ENCODE measurements around the gene ARHGAP23.
"Not testable (repeated sequence)": the region's sequence is repeated elsewhere in the genome, so short reads cannot be mapped to it uniquely, and the experiment has no call there.

ARHGAP23 gene

DNA sequence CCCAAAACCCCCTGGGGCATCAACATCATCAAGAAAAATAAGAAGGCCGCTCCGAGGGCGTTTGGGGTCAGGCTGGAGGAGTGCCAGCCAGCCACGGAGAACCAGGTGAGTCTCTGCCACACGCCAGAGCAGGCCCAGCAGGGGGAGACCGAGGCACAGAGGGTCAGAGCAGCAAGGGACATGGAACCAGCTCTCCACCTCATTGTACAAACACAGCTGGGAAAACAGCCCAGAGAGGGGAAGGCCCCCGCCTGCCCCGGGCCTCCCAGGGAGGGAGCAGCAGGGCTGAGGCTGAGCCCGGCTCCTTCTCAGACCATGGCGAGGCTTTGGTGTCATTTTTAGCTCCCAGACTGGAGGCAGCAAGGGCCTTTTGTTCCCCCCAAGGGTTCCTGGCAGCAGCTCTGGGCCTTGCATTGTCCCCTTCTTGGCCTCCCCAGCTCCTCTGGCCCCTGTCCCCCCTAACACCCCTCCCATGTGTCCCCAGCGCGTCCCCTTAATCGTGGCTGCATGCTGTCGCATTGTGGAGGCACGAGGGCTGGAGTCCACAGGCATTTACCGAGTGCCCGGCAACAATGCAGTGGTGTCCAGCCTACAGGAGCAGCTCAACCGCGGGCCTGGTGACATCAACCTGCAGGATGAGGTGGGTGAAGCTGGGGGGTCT, 53.9 kb downstream of the ARHGAP23 start:
- not testable (repeated sequence) for H3K9me3 ChIP-seq (replicated peaks in 1 of 11); H3K27ac ChIP-seq; H3K4me2 ChIP-seq; H3K4me3 ChIP-seq; H3K27me3 ChIP-seq
- Histone ChIP-seq H3K36me3 (peaks cover 17 to 63% (median 45%) of the 10 kb centered on the region in 11 experiments), H4K20me1 (peaks cover 0 to 50% (median 0%) of the 10 kb centered on the region in 11 experiments; a peak in 6 of 22 replicates), H3K4me1 (peaks cover 29 to 36% (median 32%) of the 10 kb centered on the region in 10 experiments), H3K9ac (0 out of 22 replicates have a peak overlapping the region, but pooled peaks of 1 of the 11 experiments have one; percentile 5)

DNA sequence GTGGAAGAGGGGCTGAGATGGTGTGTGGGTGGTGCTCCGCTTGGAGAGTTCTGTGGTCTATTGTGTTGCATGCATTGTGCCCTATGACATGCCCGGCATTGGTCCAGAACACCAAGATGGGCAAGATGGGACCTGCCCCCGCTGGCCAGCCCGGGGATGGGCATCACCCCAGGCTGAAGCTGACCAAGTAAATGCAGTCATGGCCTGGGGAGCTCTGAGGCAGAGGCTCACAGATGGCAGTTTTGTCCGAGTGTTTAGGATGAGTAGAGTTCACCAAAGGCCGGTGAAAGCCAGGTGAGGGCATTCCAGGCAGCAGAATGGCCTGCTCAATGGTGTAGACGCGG, 54.4 kb downstream of the ARHGAP23 start:
- H3K9me3 ChIP-seq (replicated peaks in 1 of 11); H3K27me3 ChIP-seq; H3K4me3 ChIP-seq; H3K27ac ChIP-seq; H3K4me2 ChIP-seq; H3K9ac ChIP-seq: not testable (repeated sequence)
- Histone ChIP-seq H3K4me1 (peaks cover 29 to 36% (median 32%) of the 10 kb centered on the region in 10 experiments), H3K36me3 (peaks cover 20 to 67% (median 46%) of the 10 kb centered on the region in 11 experiments), H4K20me1 (peaks cover 0 to 46% (median 0%) of the 10 kb centered on the region in 11 experiments; a peak in 6 of 22 replicates)

DNA sequence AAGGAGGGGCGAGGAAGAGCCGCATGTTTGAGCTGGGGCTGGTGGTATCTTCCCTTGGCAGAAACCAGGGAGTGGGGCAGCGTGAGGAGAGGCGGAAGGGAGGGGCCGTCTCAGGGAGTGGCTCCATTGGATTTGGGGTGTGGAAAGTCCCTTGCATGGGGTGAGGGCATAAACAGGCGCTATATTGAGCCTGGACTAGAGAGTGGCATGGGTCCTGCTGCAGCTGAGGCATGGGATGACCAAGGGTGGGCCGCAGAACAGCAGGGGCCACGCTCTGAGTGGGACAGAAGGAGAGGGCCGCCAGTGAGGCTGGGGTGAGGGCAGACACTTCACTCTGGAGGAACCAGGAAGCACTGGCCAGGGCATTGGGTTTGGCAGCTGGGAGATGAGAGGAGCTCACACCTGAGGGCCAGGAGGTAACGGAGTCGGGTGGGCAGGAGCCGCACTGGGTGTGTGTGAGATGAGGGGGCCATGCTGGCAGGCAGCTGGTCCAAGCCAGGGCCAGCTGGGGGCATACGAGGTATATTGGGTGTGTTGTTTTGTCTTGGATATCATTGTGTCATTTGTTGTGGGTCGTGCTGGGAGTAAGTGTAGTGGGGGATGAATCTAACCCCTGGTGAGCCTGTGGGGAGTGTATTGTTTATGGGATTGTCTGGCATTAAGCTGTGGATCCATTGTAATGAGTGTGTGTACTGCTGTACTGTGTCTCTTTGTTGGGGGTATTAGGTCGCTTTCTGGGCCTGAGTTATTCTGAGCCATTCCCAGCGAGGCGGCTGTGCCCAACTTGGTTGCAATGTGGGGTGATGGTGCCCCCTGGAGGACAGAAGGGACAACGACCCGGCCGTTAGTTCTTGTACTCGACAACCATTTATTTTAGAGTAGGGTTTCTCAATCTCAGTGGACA, 56.2 kb downstream of the ARHGAP23 start:
- peaks cover 14 to 61% (median 38%) of the 10 kb centered on the region in 11 experiments; a peak in 20 of 22 replicates for H3K36me3 ChIP-seq
- H3K4me1 ChIP-seq: peaks cover 30 to 44% (median 34%) of the 10 kb centered on the region in 10 experiments
- peak overlapping the region in 9 of 11 experiments; percentile 60 to 87 (median 77); a peak in 18 of 22 replicates for H3K27ac ChIP-seq
- H3K4me3 ChIP-seq; H3K9me3 ChIP-seq (replicated peaks in 1 of 11); H3K27me3 ChIP-seq: not testable (repeated sequence)
- peak overlapping the region in 8 of 11 experiments; percentile 30 to 73 (median 59); a peak in 12 of 22 replicates for H3K9ac ChIP-seq
- peak overlapping the region; percentile 71 to 85 (median 81) for H3K4me2 ChIP-seq
- H4K20me1 ChIP-seq: peaks cover 0 to 40% (median 0%) of the 10 kb centered on the region in 11 experiments; a peak in 5 of 22 replicates

DNA sequence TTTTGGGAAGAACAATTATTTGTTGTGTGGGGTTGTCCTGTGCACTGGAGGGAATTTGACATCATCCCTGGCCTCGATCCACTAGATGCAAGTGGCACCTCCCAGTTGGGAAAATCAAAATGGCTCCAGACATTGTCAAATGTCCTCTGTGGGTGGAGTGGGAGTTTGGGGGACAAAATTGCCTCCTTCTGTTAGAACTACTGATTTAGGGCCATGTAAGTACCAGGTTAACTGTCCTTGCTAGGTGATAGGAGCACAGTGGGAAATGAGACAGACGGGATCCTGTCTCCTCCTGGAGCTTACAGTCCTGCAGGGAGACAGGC, 56.8 kb downstream of the ARHGAP23 start:
- Histone ChIP-seq H4K20me1 (peaks cover 0 to 46% (median 3%) of the 10 kb centered on the region in 11 experiments; a peak in 7 of 22 replicates), H3K4me3 (peak overlapping the region in 2 of 10 experiments; percentile 2 to 38; a peak in 1 of 20 replicates), H3K9me3 (replicated peaks in 1 of 11) (no peaks in the 10 kb centered on the region), H3K4me1 (peaks cover 30 to 50% (median 38%) of the 10 kb centered on the region in 10 experiments), H3K4me2 (peak overlapping the region; percentile 71 to 85 (median 81)), H3K27ac (peak overlapping the region in 10 of 11 experiments; percentile 46 to 87 (median 76); a peak in 19 of 22 replicates), H3K9ac (peak overlapping the region in 9 of 11 experiments; percentile 30 to 73 (median 56); a peak in 16 of 22 replicates), H3K36me3 (peaks cover 20 to 64% (median 40%) of the 10 kb centered on the region in 11 experiments; a peak in 21 of 22 replicates), H3K27me3 (no peaks in the 10 kb centered on the region)
- TF ChIP-seq Cebpa-rat (IDR thresholded peaks at IDR 0.05): no peak

DNA sequence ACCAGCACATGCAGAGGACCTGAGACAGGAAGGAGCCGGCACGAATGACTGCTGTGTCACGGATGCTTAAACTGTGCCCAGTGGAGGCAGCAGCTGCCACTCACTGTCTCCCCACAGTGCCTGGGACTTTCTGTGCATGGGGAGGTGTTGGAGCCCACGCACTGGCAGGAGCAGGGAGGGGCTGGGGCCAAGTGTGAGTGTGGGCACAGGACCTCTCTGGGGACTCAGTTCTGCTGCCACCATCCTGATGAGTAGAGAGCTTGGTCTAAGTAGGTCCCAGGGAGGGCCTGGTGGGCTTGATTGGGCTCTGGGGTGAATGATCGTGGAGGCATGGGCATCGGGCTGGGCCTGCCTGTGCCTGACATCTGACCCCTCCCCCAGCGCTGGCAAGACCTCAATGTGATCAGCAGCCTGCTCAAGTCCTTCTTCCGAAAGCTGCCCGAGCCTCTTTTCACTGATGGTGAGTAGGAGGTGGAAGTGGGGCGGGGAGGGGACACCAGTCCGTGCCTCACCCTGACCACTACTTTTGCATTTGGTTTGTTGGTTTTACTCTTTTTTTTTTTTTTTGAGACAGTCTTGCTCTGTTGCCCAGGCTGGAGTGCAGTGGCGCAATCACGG, 57.5 kb downstream of the ARHGAP23 start:
- 0 out of 22 replicates have a peak, but pooled peaks of 1 of the 11 experiments have one; percentile 37 for TF ChIP-seq Cebpa-rat (IDR thresholded peaks at IDR 0.05)
- not testable (repeated sequence) for H3K27me3 ChIP-seq; H3K9me3 ChIP-seq (replicated peaks in 1 of 11)
- H4K20me1 ChIP-seq: peaks cover 0 to 52% (median 3%) of the 10 kb centered on the region in 11 experiments; a peak in 8 of 22 replicates
- peak overlapping the region; percentile 71 to 85 (median 81) for H3K4me2 ChIP-seq
- H3K4me1 ChIP-seq: peaks cover 30 to 52% (median 40%) of the 10 kb centered on the region in 10 experiments
- peaks cover 24 to 69% (median 46%) of the 10 kb centered on the region in 11 experiments; a peak in 21 of 22 replicates for H3K36me3 ChIP-seq
- H3K27ac ChIP-seq: peak overlapping the region in 10 of 11 experiments; percentile 46 to 87 (median 76); a peak in 19 of 22 replicates
- peak overlapping the region in 9 of 11 experiments; percentile 35 to 73 (median 56); a peak in 15 of 22 replicates for H3K9ac ChIP-seq
- peak overlapping the region in 2 of 10 experiments; percentile 4 to 38; a peak in 2 of 20 replicates for H3K4me3 ChIP-seq

DNA sequence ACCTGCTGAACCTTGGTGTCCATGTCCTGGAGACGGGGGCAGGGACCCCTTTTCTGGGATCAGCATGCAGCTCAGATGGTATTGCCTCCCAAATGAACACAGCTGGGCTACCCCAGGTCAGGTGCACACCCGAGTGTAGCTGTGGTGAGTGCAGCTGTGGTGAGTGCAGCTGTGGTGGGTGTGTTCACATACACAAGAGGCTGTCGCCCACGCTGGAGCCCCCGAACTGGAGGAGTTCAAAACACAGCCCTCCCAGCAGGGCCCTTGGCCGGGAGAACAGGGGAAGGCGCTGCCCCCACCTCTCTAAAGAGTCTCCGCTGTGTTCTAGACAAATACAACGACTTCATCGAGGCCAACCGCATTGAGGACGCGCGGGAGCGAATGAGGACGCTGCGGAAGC, 61.5 kb downstream of the ARHGAP23 start:
- H3K27me3 ChIP-seq; H3K4me3 ChIP-seq; H3K9me3 ChIP-seq (replicated peaks in 1 of 11): not testable (repeated sequence)
- H3K9ac ChIP-seq: peak overlapping the region in 5 of 11 experiments; percentile 12 to 50 (median 29); a peak in 8 of 22 replicates
- peak overlapping the region in 4 of 11 experiments; percentile 11 to 62 (median 60); a peak in 5 of 22 replicates for H3K27ac ChIP-seq
- H3K4me2 ChIP-seq: peak overlapping the region in 8 of 11 experiments; percentile 12 to 60 (median 50); a peak in 14 of 22 replicates
- peaks cover 21 to 62% (median 44%) of the 10 kb centered on the region in 10 experiments for H3K4me1 ChIP-seq
- peaks cover 0 to 50% (median 7%) of the 10 kb centered on the region in 11 experiments; a peak in 12 of 22 replicates for H4K20me1 ChIP-seq
- peaks cover 38 to 75% (median 58%) of the 10 kb centered on the region in 11 experiments for H3K36me3 ChIP-seq

DNA sequence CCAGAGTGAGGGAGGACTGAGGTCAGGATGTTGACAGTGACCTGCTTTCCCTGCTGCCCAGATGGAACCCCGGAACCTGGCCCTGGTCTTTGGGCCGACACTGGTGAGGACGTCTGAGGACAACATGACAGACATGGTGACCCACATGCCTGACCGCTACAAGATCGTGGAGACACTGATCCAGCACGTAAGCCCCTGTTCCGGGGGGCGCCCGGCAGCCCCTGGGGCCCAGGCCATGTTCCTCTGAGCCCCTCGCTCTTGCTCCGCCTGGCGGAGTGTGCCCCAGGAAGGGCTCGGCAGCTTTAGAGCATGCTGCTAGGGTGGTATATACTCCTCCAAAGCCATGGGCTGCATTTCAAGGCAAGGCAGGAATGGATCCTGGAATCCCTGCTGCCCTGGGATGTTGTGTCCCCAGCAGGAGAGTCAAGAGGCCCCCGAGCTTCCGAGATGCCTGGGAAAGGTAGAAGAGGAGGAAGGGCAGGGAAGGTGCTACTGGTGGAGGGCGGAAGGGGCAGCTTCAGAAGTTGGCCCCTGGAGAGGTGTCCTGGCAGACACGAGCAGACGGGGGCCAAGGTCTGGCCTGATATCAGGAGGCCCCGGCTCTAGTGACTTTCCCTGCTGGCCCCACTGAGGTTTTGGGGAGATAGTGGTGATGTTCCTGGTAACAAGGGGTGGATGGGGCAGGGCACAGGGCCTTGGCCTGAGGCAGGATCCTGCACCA, 63.2 kb downstream of the ARHGAP23 start:
- 0 out of 22 replicates have a peak overlapping the region, but pooled peaks of 1 of the 11 experiments have one; percentile 7 for H3K27ac ChIP-seq

DNA sequence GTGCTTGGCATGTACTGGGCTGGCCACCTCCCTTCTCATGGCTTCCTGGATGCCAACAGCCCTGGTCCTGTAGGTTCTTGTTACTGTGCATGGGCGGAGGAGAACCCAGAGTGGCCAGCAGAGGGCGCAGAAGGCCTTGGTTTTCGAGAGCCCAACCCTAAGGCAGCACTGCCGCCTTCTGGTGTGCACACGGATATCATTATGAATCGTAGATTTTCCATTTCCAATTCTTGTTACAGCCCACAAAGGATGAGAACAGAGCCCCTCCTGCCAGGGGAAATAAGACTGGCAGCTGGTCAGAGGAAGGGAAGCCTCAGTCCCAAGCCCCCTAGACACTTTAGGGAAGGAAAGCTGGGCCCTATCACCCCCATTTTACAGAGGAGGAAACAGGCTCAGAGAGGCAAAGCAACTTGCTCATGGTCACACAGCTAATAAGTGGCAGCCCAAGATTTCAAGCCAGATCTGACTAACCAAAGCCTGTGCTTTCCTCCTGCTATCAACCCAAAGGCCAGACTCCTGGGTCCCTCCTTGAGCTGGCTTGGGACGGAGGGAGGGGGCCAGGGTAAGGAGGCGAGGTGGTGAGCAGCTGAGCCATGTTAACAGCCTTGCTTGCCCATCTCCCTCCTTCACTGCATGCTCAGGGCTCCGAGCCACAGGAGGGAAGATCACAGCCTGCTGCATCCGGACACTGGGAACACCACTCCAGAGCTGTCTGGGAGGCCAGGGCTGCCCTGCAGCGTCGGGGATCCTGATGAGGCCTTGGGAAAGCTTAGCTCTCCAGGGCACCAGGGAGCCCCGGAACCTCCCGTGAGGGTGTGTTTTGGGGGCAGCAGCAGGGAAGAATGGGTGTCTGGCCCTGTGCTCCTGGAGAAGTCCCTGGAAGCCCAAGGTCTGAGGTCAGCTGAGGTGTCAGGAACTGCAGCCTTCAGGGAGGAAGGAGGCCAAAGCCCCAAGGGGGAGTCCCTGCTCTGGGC, 64.1 kb downstream of the ARHGAP23 start:
- not testable (repeated sequence) for H3K27me3 ChIP-seq, H3K4me3 ChIP-seq, H3K4me2 ChIP-seq, H3K27ac ChIP-seq
- peaks cover 0 to 41% (median 24%) of the 10 kb centered on the region in 10 experiments; a peak in 15 of 20 replicates for H3K4me1 ChIP-seq
- H3K36me3 ChIP-seq: peaks cover 43 to 91% (median 72%) of the 10 kb centered on the region in 11 experiments
- peaks cover 0 to 41% (median 7%) of the 10 kb centered on the region in 11 experiments; a peak in 12 of 22 replicates for H4K20me1 ChIP-seq
- H3K9me3 ChIP-seq (replicated peaks in 1 of 11): peaks cover 0 to 24% (median 22%) of the 10 kb centered on the region in 11 experiments; a peak in 19 of 22 replicates
- H3K9ac ChIP-seq: 0 out of 22 replicates have a peak overlapping the region, but pooled peaks of 2 of the 11 experiments have one; percentile 8 to 13

More for the DNA sequence above, 63.2 kb downstream of the ARHGAP23 start:
- peaks cover 38 to 88% (median 71%) of the 10 kb centered on the region in 11 experiments for H3K36me3 ChIP-seq
- H3K4me2 ChIP-seq, H3K27me3 ChIP-seq, H3K9ac ChIP-seq, H3K4me3 ChIP-seq: not testable (repeated sequence)
- peaks cover 5 to 47% (median 28%) of the 10 kb centered on the region in 10 experiments for H3K4me1 ChIP-seq
- peaks cover 0 to 38% (median 7%) of the 10 kb centered on the region in 11 experiments; a peak in 12 of 22 replicates for H4K20me1 ChIP-seq
- H3K9me3 ChIP-seq (replicated peaks in 1 of 11): peaks cover 0 to 15% (median 14%) of the 10 kb centered on the region in 11 experiments; a peak in 19 of 22 replicates
